Raji (cell line): ENCODE results near the gene AGER.

Source experiments
- POLR2A ChIP-seq: IDR thresholded peaks from 2 replicates; pipeline ENCODE4 v1.6.1; 2011; ENCODE audit warnings: low read depth, low read length, control low read depth; ENCODE audit not compliant: insufficient read depth

The AGER gene

GRCh38 chr6:32179766-32180405 is 4.2 kb downstream of the AGER start:
- no peak for TF ChIP-seq POLR2A

GRCh38 chr6:32178547-32179440 is 5.3 kb downstream of the AGER start:
- peak; percentile 45; the same call in 1 of the 2 replicates for TF ChIP-seq POLR2A

GRCh38 chr6:32177788-32178546 is 6.1 kb downstream of the AGER start, which contains the start of gene RNF5:
Gene RNF5, plus strand, starts transcription at chr6:32178405. Its CDS starts 107 bp downstream, at chr6:32178512.
- TF ChIP-seq POLR2A = no peak

GRCh38 chr6:32177183-32177787 is 6.8 kb downstream of the AGER start:
- TF ChIP-seq POLR2A = peak; percentile 69

GRCh38 chr6:32176476-32177182 is 7.4 kb downstream of the AGER start:
- no peak for TF ChIP-seq POLR2A

GRCh38 chr6:32175711-32176475 is 8.2 kb downstream of the AGER start, which contains the start of gene AGPAT1:
Gene AGPAT1, minus strand, starts transcription at chr6:32176084. Its CDS starts 4,588 bp downstream, at chr6:32171496.
- peak; percentile 84 for TF ChIP-seq POLR2A

GRCh38 chr6:32175322-32175710 is 8.7 kb downstream of the AGER start:
- no peak for TF ChIP-seq POLR2A

GRCh38 chr6:32174416-32174815 is 9.6 kb downstream of the AGER start:
- TF ChIP-seq POLR2A = no peak

GRCh38 chr6:32173051-32173727 is 10.9 kb downstream of the AGER start:
- TF ChIP-seq POLR2A = no peak

- no peak for TF ChIP-seq POLR2A
Measured at GRCh38 chr6:32171234-32171633, 12.8 kb downstream of the AGER start.

GRCh38 chr6:32170294-32170693 is 13.8 kb downstream of the AGER start:
- TF ChIP-seq POLR2A = no peak

- no peak for TF ChIP-seq POLR2A
Measured at GRCh38 chr6:32168807-32169591, 15.1 kb downstream of the AGER start.

GRCh38 chr6:32168350-32168749 is 15.7 kb downstream of the AGER start:
- TF ChIP-seq POLR2A = no peak
